AG09319 (cell line): ENCODE data around the gene PDE3A.

Experiments used
- DNase-seq: peaks from one replicate; pipeline ENCODE4 v3.0.0-alpha.2; 2010; ENCODE audit warnings: low read depth; ENCODE audit errors: extremely low read depth
- TF ChIP-seq, protein P1 (sequence below): IDR thresholded peaks from 2 replicates; pipeline ENCODE4 v1.5.1; 2011; ENCODE audit warnings: low read depth, mild to moderate bottlenecking, inconsistent platforms, low read length, moderate library complexity

The PDE3A gene

DNA sequence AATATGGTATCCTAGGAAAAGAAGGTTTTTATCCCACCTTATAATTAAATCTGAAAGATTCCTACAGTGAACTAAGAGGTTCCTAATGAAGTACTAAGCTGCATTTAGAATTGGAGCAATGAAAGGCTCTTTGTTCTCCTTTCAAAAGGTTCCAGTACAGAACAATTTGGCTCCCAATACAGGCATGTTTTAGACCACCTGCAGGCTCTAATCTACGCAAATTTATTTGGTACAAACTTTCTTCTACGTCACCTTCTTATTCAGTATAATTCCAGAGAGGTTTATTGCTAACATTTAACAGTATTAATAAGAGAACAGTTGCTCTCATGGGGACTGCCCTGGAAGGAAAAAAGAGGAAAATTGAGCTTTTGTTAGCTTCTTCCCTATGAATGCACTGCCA lies 289.2 kb downstream of the PDE3A start:
- no peak for DNase-seq
- TF ChIP-seq, protein P1, sequence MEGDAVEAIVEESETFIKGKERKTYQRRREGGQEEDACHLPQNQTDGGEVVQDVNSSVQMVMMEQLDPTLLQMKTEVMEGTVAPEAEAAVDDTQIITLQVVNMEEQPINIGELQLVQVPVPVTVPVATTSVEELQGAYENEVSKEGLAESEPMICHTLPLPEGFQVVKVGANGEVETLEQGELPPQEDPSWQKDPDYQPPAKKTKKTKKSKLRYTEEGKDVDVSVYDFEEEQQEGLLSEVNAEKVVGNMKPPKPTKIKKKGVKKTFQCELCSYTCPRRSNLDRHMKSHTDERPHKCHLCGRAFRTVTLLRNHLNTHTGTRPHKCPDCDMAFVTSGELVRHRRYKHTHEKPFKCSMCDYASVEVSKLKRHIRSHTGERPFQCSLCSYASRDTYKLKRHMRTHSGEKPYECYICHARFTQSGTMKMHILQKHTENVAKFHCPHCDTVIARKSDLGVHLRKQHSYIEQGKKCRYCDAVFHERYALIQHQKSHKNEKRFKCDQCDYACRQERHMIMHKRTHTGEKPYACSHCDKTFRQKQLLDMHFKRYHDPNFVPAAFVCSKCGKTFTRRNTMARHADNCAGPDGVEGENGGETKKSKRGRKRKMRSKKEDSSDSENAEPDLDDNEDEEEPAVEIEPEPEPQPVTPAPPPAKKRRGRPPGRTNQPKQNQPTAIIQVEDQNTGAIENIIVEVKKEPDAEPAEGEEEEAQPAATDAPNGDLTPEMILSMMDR, result no peak

DNA sequence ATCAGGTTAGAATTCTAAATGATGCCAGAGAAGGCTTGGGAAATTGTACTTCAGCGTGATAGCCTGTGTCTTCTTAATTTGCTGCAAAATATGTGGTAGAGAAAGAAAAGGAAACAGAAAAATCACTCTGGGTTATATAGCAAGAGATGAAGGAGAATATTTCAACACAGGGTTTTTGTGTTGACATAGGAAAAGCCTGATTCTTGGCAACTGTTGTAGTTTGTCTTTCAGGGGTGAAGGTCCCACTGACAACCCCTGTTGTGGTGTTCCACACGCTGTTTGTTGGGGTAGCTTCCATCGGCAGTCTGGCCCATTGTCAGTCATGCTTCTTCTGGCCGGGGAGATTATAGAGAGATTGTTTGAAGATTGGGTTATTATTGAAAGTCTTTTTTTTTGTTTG lies 313.0 kb downstream of the PDE3A start:
- TF ChIP-seq, protein P1, result no peak
- DNase-seq, result no peak

DNA sequence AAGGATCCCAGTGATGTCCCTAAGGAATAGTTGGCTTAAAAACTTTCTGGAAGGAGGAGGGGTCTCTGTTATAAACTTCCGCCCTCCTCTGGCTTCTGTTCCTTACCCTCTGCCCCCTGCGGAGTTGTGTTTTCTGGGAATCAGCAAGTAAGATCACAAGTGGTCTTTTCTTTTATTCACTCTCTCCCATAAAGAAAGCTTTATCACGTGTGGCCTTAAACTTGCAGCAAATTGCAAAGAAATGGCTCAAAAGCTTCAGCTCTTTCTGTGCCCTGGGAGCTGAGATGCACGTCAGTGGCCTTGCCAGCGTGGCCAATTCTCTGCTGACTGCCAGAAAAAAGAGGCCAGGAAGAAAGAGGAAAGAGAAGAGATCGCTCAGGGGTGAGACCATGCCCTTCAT lies 326.9 kb downstream of the PDE3A start, which contains the start of gene SLCO1C1:
SLCO1C1 (plus strand) TSS at position 101 of the 400 bp plus-strand sequence. CDS start 4,245 bp downstream, outside the sequence.
- TF ChIP-seq, protein P1, result no peak
- DNase-seq, result no peak

DNA sequence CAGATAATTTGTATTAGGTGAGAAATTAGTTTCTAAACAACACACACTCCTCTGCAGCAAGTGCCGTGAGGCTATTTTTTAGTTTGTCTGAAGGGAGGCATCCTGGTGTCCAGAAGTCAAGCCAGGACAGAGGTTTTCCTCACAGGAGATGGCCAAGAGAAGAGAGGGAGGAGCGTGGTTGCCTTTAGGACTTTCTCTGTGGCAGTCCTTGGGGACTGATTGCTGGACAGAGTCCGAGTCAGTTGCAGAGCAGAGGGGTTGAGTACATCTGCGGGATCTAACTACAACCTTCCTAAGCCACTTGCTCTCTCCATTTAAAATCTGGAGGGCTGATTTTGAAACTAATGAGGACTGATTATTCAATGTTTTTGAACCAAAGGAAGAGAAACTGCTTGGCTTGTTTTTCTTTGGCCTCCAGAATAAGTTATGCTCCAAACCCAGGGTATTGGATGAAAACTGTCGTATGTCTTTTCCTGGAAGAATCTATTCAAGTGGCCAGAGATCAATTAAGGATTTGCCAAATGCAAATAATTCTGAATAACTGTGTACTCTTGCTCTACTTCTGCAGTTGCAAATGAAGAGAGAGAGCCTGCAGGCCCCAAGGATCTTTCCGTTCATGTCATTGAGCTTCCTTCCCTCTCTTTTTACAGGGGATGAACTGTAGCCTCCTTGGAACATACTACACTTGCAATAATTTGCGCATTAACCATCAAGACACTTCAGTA lies 328.0 kb downstream of the PDE3A start:
- TF ChIP-seq, protein P1, result no peak
- DNase-seq, result no peak

DNA sequence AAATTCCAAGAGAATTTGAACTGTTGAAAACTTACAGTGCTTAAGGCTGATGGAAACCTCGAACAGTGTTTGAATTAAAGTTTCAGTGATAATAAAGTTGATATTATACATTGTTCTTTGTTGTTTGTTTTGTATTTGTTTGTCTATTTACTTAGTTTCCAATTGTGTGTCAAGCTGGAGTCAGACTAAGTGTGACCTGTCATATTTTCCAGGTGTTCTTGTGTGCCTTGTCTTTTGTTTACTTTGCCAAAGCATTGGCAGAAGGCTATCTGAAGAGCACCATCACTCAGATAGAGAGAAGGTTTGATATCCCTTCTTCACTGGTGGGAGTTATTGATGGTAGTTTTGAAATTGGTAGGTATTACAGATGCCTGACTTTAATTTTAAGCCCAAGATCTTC lies 332.8 kb downstream of the PDE3A start:
- TF ChIP-seq, protein P1, result no peak
- no peak for DNase-seq

DNA sequence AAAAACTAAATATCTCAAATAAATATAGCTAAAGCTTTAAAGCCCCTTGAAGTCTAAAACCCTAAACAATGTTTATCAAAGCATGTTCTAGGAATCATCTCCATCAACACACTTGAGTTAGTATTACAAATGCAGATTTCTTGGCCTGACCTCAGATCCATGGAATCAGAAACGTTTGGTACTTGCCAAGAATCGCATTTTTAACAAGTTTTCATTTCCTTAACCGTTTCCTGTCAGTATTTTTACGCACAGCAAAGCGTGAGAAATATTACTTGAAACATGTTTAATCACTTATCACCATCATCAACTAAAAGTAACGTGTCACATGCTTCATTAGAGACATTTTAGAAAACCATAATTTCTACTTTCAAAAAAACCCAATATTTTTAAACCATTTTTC lies 336.5 kb downstream of the PDE3A start:
- DNase-seq, result no peak
- TF ChIP-seq, protein P1, result no peak

DNA sequence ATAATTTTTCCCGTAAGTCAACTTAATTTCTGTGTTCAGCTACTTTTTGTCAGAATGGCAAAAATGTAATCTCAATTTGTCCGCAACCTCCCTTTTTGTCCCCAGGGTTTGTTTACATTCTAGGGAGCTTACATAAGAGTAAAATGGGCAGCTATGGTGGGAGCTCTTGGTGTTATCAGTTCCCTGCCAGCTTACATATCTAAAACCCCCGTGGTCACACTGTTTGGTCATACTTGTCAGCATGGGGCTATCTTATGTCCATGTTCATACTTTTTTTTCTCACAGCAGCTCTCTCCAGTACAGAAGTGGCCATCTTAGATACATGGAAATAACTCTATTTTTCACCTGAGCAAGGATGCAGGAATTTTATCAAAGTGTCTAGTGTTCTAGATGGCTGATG lies 343.5 kb downstream of the PDE3A start:
- TF ChIP-seq, protein P1, result no peak
- no peak for DNase-seq
